ENCODE results near the gene KCND3.

The KCND3 gene

DNA sequence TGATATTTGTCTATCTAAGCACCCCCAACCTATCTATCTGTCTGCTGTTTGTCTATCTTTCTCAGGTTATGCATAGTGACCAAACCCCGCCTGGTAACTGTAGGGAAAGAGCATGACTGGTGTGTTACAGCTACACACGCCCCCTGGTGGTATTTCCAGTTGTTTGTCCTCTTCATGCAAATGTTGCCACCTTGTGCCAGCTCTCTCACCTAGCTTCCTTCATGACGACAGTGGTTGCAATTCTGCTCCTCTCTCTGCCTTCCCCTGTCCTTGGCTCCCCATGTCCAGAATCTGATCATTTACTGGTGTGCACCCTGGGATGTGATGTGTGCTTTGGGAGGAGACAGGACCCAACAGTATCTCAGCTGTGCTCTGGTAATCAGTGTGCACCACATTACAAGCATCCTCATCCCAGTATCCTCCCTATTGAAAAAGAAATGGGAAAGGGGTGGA lies 242.2 kb downstream of the KCND3 start (continued):
- TF ChIP-seq GLI2 (tag by site-specific recombination; IDR thresholded peaks at IDR 0.05; ENCODE audit: borderline replicate concordance, low read depth) (no peak), ZFHX2 (tag by site-specific recombination; conservative IDR thresholded peaks at IDR 0.05) (no peak), ZNF2 (tag by site-specific recombination; IDR thresholded peaks at IDR 0.05) (peak; percentile 66), KLF7 (tag by site-specific recombination; IDR thresholded peaks at IDR 0.05; ENCODE audit: borderline replicate concordance) (no peak), ZNF214 (tag by site-specific recombination; IDR thresholded peaks at IDR 0.05; ENCODE audit: borderline replicate concordance) (no peak), ZNF16 (tag by site-specific recombination; IDR thresholded peaks at IDR 0.05; ENCODE audit: low read depth) (peak; percentile 60; the same call in 1 of the 2 replicates), ZNF610 (tag by site-specific recombination; IDR thresholded peaks at IDR 0.05; ENCODE audit: borderline replicate concordance) (no peak), ZNF677 (tag by site-specific recombination; IDR thresholded peaks at IDR 0.05) (no peak), ZNF785 (tag by site-specific recombination; IDR thresholded peaks at IDR 0.05) (peak; percentile 59; the same call in 1 of the 2 replicates), ZEB2 (tag by site-specific recombination; IDR thresholded peaks at IDR 0.05) (0 out of 2 replicates have a peak, but pooled peaks have one; percentile 19), ZNF324 (tag by site-specific recombination; IDR thresholded peaks at IDR 0.05) (peak; percentile 52; the same call in 1 of the 2 replicates), ZNF768 (tag by site-specific recombination; IDR thresholded peaks at IDR 0.05) (0 out of 2 replicates have a peak, but pooled peaks have one; percentile 40), SETDB1 (IDR thresholded peaks at IDR 0.05; ENCODE audit: insufficient read length, low read length) (peak; percentile 70), SP7 (tag by site-specific recombination; IDR thresholded peaks at IDR 0.05) (peak; percentile 75), GLIS2 (tag by site-specific recombination; IDR thresholded peaks at IDR 0.05) (no peak), ZNF530 (tag by site-specific recombination; IDR thresholded peaks at IDR 0.05; ENCODE audit: low read depth) (no peak), ZNF404 (tag by site-specific recombination; IDR thresholded peaks at IDR 0.05) (no peak), ZNF623 (tag by site-specific recombination; IDR thresholded peaks at IDR 0.05) (no peak), ZBTB17 (tag by site-specific recombination; IDR thresholded peaks at IDR 0.05) (0 out of 2 replicates have a peak, but pooled peaks have one; percentile 26), ZNF654 (tag by site-specific recombination; IDR thresholded peaks at IDR 0.05; ENCODE audit: low read depth) (peak; percentile 60), OVOL3 (tag by site-specific recombination; IDR thresholded peaks at IDR 0.05) (no peak), YY1 (tag by site-specific recombination; IDR thresholded peaks at IDR 0.05) (no peak)
- TF ChIP-seq, protein P1, sequence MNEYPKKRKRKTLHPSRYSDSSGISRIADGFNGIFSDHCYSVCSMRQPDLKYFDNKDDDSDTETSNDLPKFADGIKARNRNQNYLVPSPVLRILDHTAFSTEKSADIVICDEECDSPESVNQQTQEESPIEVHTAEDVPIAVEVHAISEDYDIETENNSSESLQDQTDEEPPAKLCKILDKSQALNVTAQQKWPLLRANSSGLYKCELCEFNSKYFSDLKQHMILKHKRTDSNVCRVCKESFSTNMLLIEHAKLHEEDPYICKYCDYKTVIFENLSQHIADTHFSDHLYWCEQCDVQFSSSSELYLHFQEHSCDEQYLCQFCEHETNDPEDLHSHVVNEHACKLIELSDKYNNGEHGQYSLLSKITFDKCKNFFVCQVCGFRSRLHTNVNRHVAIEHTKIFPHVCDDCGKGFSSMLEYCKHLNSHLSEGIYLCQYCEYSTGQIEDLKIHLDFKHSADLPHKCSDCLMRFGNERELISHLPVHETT (tag by site-specific recombination; IDR thresholded peaks at IDR 0.05) = no peak
- TF ChIP-seq, protein P2, sequence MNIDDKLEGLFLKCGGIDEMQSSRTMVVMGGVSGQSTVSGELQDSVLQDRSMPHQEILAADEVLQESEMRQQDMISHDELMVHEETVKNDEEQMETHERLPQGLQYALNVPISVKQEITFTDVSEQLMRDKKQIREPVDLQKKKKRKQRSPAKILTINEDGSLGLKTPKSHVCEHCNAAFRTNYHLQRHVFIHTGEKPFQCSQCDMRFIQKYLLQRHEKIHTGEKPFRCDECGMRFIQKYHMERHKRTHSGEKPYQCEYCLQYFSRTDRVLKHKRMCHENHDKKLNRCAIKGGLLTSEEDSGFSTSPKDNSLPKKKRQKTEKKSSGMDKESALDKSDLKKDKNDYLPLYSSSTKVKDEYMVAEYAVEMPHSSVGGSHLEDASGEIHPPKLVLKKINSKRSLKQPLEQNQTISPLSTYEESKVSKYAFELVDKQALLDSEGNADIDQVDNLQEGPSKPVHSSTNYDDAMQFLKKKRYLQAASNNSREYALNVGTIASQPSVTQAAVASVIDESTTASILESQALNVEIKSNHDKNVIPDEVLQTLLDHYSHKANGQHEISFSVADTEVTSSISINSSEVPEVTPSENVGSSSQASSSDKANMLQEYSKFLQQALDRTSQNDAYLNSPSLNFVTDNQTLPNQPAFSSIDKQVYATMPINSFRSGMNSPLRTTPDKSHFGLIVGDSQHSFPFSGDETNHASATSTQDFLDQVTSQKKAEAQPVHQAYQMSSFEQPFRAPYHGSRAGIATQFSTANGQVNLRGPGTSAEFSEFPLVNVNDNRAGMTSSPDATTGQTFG (tag by site-specific recombination; IDR thresholded peaks at IDR 0.05; ENCODE audit: borderline replicate concordance) = no peak
- TF ChIP-seq, protein P3, sequence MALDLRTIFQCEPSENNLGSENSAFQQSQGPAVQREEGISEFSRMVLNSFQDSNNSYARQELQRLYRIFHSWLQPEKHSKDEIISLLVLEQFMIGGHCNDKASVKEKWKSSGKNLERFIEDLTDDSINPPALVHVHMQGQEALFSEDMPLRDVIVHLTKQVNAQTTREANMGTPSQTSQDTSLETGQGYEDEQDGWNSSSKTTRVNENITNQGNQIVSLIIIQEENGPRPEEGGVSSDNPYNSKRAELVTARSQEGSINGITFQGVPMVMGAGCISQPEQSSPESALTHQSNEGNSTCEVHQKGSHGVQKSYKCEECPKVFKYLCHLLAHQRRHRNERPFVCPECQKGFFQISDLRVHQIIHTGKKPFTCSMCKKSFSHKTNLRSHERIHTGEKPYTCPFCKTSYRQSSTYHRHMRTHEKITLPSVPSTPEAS (tag by site-specific recombination; IDR thresholded peaks at IDR 0.05) = peak; percentile 58
- TF ChIP-seq, protein P4, sequence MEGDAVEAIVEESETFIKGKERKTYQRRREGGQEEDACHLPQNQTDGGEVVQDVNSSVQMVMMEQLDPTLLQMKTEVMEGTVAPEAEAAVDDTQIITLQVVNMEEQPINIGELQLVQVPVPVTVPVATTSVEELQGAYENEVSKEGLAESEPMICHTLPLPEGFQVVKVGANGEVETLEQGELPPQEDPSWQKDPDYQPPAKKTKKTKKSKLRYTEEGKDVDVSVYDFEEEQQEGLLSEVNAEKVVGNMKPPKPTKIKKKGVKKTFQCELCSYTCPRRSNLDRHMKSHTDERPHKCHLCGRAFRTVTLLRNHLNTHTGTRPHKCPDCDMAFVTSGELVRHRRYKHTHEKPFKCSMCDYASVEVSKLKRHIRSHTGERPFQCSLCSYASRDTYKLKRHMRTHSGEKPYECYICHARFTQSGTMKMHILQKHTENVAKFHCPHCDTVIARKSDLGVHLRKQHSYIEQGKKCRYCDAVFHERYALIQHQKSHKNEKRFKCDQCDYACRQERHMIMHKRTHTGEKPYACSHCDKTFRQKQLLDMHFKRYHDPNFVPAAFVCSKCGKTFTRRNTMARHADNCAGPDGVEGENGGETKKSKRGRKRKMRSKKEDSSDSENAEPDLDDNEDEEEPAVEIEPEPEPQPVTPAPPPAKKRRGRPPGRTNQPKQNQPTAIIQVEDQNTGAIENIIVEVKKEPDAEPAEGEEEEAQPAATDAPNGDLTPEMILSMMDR (tag by site-specific recombination; IDR thresholded peaks at IDR 0.05) = peak; percentile 77
- TF ChIP-seq, protein P5, sequence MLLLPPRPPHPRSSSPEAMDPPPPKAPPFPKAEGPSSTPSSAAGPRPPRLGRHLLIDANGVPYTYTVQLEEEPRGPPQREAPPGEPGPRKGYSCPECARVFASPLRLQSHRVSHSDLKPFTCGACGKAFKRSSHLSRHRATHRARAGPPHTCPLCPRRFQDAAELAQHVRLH (tag by site-specific recombination; IDR thresholded peaks at IDR 0.05) = peak; percentile 98
- TF ChIP-seq, protein P6, sequence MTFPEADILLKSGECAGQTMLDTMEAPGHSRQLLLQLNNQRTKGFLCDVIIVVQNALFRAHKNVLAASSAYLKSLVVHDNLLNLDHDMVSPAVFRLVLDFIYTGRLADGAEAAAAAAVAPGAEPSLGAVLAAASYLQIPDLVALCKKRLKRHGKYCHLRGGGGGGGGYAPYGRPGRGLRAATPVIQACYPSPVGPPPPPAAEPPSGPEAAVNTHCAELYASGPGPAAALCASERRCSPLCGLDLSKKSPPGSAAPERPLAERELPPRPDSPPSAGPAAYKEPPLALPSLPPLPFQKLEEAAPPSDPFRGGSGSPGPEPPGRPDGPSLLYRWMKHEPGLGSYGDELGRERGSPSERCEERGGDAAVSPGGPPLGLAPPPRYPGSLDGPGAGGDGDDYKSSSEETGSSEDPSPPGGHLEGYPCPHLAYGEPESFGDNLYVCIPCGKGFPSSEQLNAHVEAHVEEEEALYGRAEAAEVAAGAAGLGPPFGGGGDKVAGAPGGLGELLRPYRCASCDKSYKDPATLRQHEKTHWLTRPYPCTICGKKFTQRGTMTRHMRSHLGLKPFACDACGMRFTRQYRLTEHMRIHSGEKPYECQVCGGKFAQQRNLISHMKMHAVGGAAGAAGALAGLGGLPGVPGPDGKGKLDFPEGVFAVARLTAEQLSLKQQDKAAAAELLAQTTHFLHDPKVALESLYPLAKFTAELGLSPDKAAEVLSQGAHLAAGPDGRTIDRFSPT (tag by site-specific recombination; IDR thresholded peaks at IDR 0.05) = peak; percentile 81
